ENCODE data around the gene CARMIL1. TPM values are rescaled to one million over a fixed set of nuclear protein-coding genes. Genes with fewer than 3 reads are reported as not detected.
A peak's percentile ranks its signal among the peaks of the same experiment; 100 is the strongest.

Gene CARMIL1
- total RNA-seq (ENCODE audit: low replicate concordance): 11.8 and 17.2 TPM in 2 replicates
- long read RNA-seq, partial matches to known transcripts: 6 of 9 reads
- long read RNA-seq, other reads (novel, unspliced or antisense): 3 of 9 reads

DNA sequence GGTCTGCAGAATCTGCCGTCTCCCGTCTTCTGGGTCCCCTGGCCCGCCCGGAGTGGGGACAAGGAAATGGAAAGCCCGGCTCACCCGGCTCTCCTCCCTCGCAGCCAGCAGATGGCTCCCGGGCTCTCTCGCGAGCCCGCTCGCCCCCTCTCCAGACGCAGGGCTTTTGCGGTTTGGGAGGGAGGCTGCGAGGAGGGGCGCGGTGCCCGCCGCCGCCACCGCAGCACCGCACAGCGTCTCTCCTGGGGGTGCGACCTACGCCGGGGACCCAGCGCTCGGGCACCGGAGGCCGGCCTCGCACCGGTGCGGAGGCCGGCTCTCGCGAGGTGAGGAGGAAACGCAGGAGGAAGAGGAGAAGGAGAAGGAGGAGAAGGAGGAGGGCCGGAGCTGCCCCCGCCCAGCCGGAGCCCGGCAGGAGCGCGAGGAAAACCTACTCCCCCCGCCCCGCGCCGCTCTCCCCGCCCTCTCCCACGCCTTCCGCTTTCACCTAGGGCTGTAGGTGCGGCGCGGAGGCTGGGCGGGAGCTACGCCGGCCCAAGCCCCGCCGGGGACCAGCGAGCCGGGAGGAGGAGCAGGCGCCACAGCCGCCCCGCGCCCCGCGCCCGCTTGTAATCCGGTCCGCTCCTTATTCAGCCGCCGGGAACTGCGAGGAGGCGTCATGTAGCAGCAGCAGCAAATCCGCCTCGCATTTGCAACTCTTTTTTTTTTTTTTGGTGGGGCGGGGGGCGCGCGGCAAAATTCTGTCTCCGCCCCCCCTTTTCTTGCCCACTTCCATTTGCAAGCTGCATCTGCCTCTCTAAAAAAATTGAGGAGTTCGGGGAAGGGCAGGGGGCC, at the start of gene CARMIL1:
Gene CARMIL1 (plus strand): TSS at position 461 of the 834 bp plus-strand sequence. CDS start 422 bp downstream, outside the sequence.
- Mint-ChIP-seq H3K27me3 (no peaks in the 10 kb centered on the region), H3K4me1 (ENCODE audit: unreplicated experiment) (peaks cover 22% of the 10 kb centered on the region), H3K27ac (peak within 1 kb of the TSS; percentile 92), H3K4me3 (peak within 1 kb of the TSS; percentile 95), H3K36me3 (no peaks in the 10 kb centered on the region), H3K9me3 (no peaks in the 10 kb centered on the region)
- peak; percentile 83 for DNase-seq (ENCODE audit: extremely low spot score, unreplicated experiment)
- TF ChIP-seq, protein P1, sequence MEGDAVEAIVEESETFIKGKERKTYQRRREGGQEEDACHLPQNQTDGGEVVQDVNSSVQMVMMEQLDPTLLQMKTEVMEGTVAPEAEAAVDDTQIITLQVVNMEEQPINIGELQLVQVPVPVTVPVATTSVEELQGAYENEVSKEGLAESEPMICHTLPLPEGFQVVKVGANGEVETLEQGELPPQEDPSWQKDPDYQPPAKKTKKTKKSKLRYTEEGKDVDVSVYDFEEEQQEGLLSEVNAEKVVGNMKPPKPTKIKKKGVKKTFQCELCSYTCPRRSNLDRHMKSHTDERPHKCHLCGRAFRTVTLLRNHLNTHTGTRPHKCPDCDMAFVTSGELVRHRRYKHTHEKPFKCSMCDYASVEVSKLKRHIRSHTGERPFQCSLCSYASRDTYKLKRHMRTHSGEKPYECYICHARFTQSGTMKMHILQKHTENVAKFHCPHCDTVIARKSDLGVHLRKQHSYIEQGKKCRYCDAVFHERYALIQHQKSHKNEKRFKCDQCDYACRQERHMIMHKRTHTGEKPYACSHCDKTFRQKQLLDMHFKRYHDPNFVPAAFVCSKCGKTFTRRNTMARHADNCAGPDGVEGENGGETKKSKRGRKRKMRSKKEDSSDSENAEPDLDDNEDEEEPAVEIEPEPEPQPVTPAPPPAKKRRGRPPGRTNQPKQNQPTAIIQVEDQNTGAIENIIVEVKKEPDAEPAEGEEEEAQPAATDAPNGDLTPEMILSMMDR (conservative IDR thresholded peaks at IDR 0.05): peak; percentile 76

DNA sequence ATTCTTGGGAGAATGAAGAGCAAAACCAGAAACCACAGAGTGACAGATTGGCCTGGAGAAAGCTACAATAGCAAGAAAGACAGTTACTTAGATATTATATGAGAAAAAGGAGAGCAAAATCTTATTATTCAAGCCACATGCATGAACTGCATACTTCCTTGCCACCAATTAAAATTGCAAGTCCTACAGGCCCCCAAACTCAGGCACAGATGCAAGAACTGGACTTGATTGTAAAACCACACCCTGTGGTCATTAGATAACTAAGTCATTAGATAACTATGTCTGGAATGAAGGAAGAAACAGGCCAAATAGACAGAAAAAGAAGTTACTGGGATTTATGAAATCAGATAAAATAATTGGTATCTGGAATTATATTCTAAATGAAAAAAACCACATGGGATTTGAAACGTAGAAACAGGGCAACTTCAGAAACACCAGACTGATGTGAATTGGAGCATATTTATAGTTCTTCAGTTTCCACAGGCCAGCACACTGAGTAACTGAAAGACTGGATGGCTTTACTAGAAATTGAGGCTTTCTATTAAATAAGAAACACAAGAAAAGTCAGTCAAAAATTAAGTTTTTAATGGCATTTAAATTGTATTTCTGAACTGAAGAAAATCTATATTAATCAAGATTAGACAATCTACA, 49.4 kb upstream of the CARMIL1 start:
- Mint-ChIP-seq H3K4me1 (ENCODE audit: unreplicated experiment) (peaks cover 13% of the 10 kb centered on the region), H3K9me3 (no peaks in the 10 kb centered on the region), H3K27me3 (peaks cover 16% of the 10 kb centered on the region), H3K4me3 (no peak overlapping the region), H3K36me3 (no peaks in the 10 kb centered on the region), H3K27ac (no peak overlapping the region)
- TF ChIP-seq, protein P1 (conservative IDR thresholded peaks at IDR 0.05): no peak
- no peak for DNase-seq (ENCODE audit: extremely low spot score, unreplicated experiment)

DNA sequence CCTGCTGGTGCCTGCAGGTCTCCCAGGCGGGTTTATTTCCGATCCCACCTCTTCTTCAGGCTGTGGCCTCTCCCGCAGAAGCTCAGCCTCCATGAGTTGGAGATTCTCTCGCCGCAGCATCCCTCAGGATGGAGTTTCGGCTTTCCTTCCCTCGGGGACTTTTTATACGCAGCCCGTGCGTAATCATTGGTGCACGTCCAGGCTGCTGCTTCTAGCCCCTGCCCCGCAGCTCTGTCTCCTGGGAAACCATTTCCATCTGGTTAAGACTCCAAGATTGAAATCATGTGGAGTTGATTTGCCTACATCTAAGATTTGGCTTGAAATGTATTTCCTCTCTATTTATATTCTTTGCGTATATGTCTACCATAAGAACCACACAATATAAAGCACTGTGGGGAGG, 46.7 kb upstream of the CARMIL1 start:
- H3K27ac Mint-ChIP-seq: no peak overlapping the region
- no peaks in the 10 kb centered on the region for H3K36me3 Mint-ChIP-seq
- peaks cover 26% of the 10 kb centered on the region for H3K27me3 Mint-ChIP-seq
- DNase-seq (ENCODE audit: extremely low spot score, unreplicated experiment): no peak
- no peaks in the 10 kb centered on the region for H3K9me3 Mint-ChIP-seq
- TF ChIP-seq, protein P1 (conservative IDR thresholded peaks at IDR 0.05): no peak
- peak overlapping the region; percentile 26 for H3K4me3 Mint-ChIP-seq
- peaks cover 18% of the 10 kb centered on the region for H3K4me1 Mint-ChIP-seq (ENCODE audit: unreplicated experiment)

DNA sequence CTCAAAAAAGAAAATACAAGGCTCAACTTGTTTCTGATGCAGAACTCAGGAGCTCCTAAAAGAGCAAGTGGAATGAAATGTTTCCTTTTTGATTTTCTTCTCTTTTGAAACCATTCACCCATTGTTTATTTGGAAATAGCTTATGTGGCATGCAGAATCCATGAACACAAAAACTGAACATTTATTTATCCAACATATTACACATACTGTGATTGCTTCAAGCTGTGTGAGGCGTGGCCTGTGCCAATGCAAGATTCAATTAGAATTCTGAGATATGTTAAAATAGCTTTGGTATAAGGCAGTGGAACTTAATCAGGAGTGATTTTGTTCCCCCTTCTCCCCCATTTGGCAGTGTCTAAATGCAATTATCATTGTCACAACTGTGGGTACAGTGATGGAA, 45.9 kb upstream of the CARMIL1 start:
- Mint-ChIP-seq H3K36me3 (no peaks in the 10 kb centered on the region), H3K27ac (no peak overlapping the region), H3K9me3 (no peaks in the 10 kb centered on the region), H3K4me1 (ENCODE audit: unreplicated experiment) (peaks cover 20% of the 10 kb centered on the region), H3K4me3 (no peak overlapping the region), H3K27me3 (peaks cover 29% of the 10 kb centered on the region)
- TF ChIP-seq, protein P1 (conservative IDR thresholded peaks at IDR 0.05): no peak
- no peak for DNase-seq (ENCODE audit: extremely low spot score, unreplicated experiment)

DNA sequence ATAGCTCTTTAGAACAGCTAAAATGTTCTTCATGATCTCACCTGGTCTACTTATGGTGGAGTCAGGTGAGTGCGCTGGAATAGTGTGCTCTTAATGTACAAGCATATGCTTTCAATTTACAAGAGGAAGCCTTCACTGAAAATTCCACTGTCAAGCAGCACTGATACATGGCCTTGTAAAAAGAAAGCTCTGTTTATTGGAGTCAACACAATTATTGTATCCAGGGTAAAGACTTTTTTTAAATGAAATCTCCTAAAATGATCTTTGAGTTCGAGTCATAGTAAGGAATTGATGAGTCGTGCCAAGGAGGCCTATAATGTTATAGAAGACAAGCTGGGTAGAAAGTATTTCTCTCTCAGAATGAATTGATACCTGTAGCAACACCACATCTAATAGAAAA, 41.6 kb upstream of the CARMIL1 start:
- no peak for DNase-seq (ENCODE audit: extremely low spot score, unreplicated experiment)
- H3K4me3 Mint-ChIP-seq: no peak overlapping the region
- TF ChIP-seq, protein P1 (conservative IDR thresholded peaks at IDR 0.05): no peak
- peaks cover 18% of the 10 kb centered on the region for H3K4me1 Mint-ChIP-seq (ENCODE audit: unreplicated experiment)
- H3K27me3 Mint-ChIP-seq: peaks cover 29% of the 10 kb centered on the region
- no peaks in the 10 kb centered on the region for H3K36me3 Mint-ChIP-seq
- peak overlapping the region; percentile 22 for H3K27ac Mint-ChIP-seq
- H3K9me3 Mint-ChIP-seq: peaks cover 3% of the 10 kb centered on the region

All from type B pancreatic cell (in vitro differentiated cells).